Suprapubic skin (tissue), 3 donors: ENCODE results near the gene TTC22.
"Not testable (repeated sequence)": the region's sequence is repeated elsewhere in the genome, so short reads cannot be mapped to it uniquely, and the experiment has no call there.

Experiments used
- CTCF ChIP-seq, 2 donors: fragments of 200-600 bp in 1 of 2; fragments of 450-650 bp in 1 of 2; sonication (generic) in 1 of 2; IDR thresholded peaks; one replicate each; pipeline ENCODE4 v1.5.1; 2016 to 2019; ENCODE audit warnings: antibody characterized with exemption in 2 of 2, mild to moderate bottlenecking in 1 of 2, moderate library complexity in 1 of 2
- POLR2A ChIP-seq, 2 donors: fragments of 450-650 bp; IDR thresholded peaks; one replicate each; pipeline ENCODE4 v1.6.1; 2017; ENCODE audit warnings: antibody characterized with exemption in 2 of 2, mild to moderate bottlenecking in 2 of 2, moderate library complexity in 2 of 2

GRCh38 chr1:54775828-54776721 is 25.0 kb downstream of the TTC22 start:
- not testable (repeated sequence) for TF ChIP-seq POLR2A, CTCF (IDR thresholded peaks at IDR 0.05)
